GM19193 (cell line): ENCODE data around the gene CTCFL.

Source experiments
- POLR2A ChIP-seq: IDR thresholded peaks from 4 replicates; pipeline ENCODE4 v1.6.1; 2011; ENCODE audit not compliant: insufficient read depth, insufficient read length; ENCODE audit errors: extremely low read depth

Gene CTCFL

GRCh38 chr20:57471496-57472372 lies 53.2 kb downstream of the CTCFL start:
- no peak for TF ChIP-seq POLR2A

GRCh38 chr20:57470666-57471495 lies 54.1 kb downstream of the CTCFL start:
- TF ChIP-seq POLR2A = no peak

- no peak for TF ChIP-seq POLR2A
Measured at GRCh38 chr20:57470212-57470522, 54.8 kb downstream of the CTCFL start.

- TF ChIP-seq POLR2A = no peak
Measured at GRCh38 chr20:57469418-57470211, 55.3 kb downstream of the CTCFL start.

- no peak for TF ChIP-seq POLR2A
Measured at GRCh38 chr20:57468523-57469417, 56.2 kb downstream of the CTCFL start.

GRCh38 chr20:57467742-57468141 lies 57.2 kb downstream of the CTCFL start:
- TF ChIP-seq POLR2A = no peak

- no peak for TF ChIP-seq POLR2A
Measured at GRCh38 chr20:57465943-57466342, 59.0 kb downstream of the CTCFL start.

- no peak for TF ChIP-seq POLR2A
Measured at GRCh38 chr20:57465486-57465885, 59.5 kb downstream of the CTCFL start.

GRCh38 chr20:57464642-57465211 lies 60.2 kb downstream of the CTCFL start:
- TF ChIP-seq POLR2A = no peak

- no peak for TF ChIP-seq POLR2A
Measured at GRCh38 chr20:57462781-57463180, 62.2 kb downstream of the CTCFL start.

- no peak for TF ChIP-seq POLR2A
Measured at GRCh38 chr20:57461726-57462125, 63.2 kb downstream of the CTCFL start.

- no peak for TF ChIP-seq POLR2A
Measured at GRCh38 chr20:57460781-57461465, 64.0 kb downstream of the CTCFL start.

- no peak for TF ChIP-seq POLR2A
Measured at GRCh38 chr20:57459897-57460296, 65.0 kb downstream of the CTCFL start.
